ENCODE measurements around the gene RPTOR.

The RPTOR gene

GRCh38 chr17:80971704-80972304 lies 427.2 kb downstream of the RPTOR start:
- H3K79me2 ChIP-seq, result no peaks in the 10 kb centered on the region
- H3K27ac ChIP-seq, result no peak overlapping the region
- no peak overlapping the region for H2AFZ ChIP-seq
- H3K4me3 ChIP-seq (ENCODE audit: low read depth, low read length), result no peak overlapping the region
- H3K9ac ChIP-seq, result no peak overlapping the region
- no peak overlapping the region for H3K4me2 ChIP-seq (ENCODE audit: low read length)
- H3K36me3 ChIP-seq (ENCODE audit: control insufficient read depth, insufficient read depth, low read length), result no peaks in the 10 kb centered on the region
- no peak for TF ChIP-seq CTCF (IDR thresholded peaks at IDR 0.05)
- H3K9me3 ChIP-seq (ENCODE audit: control insufficient read depth, low read length), result no peaks in the 10 kb centered on the region
- peaks cover 14% of the 10 kb centered on the region for H3K4me1 ChIP-seq
- peaks cover 5% of the 10 kb centered on the region for H3K27me3 ChIP-seq (ENCODE audit: control insufficient read depth, insufficient read depth, low read length)

- H3K36me3 ChIP-seq (ENCODE audit: control insufficient read depth, insufficient read depth, low read length), result no peaks in the 10 kb centered on the region
- H3K79me2 ChIP-seq, result no peaks in the 10 kb centered on the region
- H3K27ac ChIP-seq, result no peak overlapping the region
- no peak overlapping the region for H2AFZ ChIP-seq
- no peaks in the 10 kb centered on the region for H3K4me1 ChIP-seq
- H3K4me2 ChIP-seq (ENCODE audit: low read length), result no peak overlapping the region
- no peak overlapping the region for H3K9ac ChIP-seq
- peaks cover 1% of the 10 kb centered on the region for H3K27me3 ChIP-seq (ENCODE audit: control insufficient read depth, insufficient read depth, low read length)
- TF ChIP-seq CTCF (IDR thresholded peaks at IDR 0.05), result no peak
- H3K9me3 ChIP-seq (ENCODE audit: control insufficient read depth, low read length), result no peaks in the 10 kb centered on the region
- no peak overlapping the region for H3K4me3 ChIP-seq (ENCODE audit: low read depth, low read length)
Observed at GRCh38 chr17:80976701-80977100, 432.1 kb downstream of the RPTOR start.

- Histone ChIP-seq H3K9me3 (ENCODE audit: control insufficient read depth, low read length) (no peaks in the 10 kb centered on the region), H3K79me2 (no peaks in the 10 kb centered on the region), H3K4me2 (ENCODE audit: low read length) (no peak overlapping the region), H3K4me3 (ENCODE audit: low read depth, low read length) (no peak overlapping the region), H3K4me1 (no peaks in the 10 kb centered on the region), H3K27ac (no peak overlapping the region), H3K27me3 (ENCODE audit: control insufficient read depth, insufficient read depth, low read length) (no peaks in the 10 kb centered on the region), H2AFZ (no peak overlapping the region), H3K9ac (no peak overlapping the region), H3K36me3 (ENCODE audit: control insufficient read depth, insufficient read depth, low read length) (no peaks in the 10 kb centered on the region)
- TF ChIP-seq CTCF (IDR thresholded peaks at IDR 0.05), result no peak
Observed at GRCh38 chr17:80977172-80977571, 432.5 kb downstream of the RPTOR start.

- Histone ChIP-seq H3K27ac (no peak overlapping the region), H3K27me3 (ENCODE audit: control insufficient read depth, insufficient read depth, low read length) (no peaks in the 10 kb centered on the region)
- TF ChIP-seq CTCF (IDR thresholded peaks at IDR 0.05), result no peak
Observed at GRCh38 chr17:80978499-80979497, 434.2 kb downstream of the RPTOR start.

More at GRCh38 chr17:80978499-80979497, 434.2 kb downstream of the RPTOR start:
- Histone ChIP-seq H3K36me3 (ENCODE audit: control insufficient read depth, insufficient read depth, low read length) (no peaks in the 10 kb centered on the region), H2AFZ (no peak overlapping the region), H3K4me1 (no peaks in the 10 kb centered on the region), H3K4me2 (ENCODE audit: low read length) (no peak overlapping the region), H3K9ac (no peak overlapping the region), H3K79me2 (no peaks in the 10 kb centered on the region), H3K4me3 (ENCODE audit: low read depth, low read length) (no peak overlapping the region), H3K9me3 (ENCODE audit: control insufficient read depth, low read length) (no peaks in the 10 kb centered on the region)

All from parathyroid adenoma (tissue), 2 donors.